GM21619 (cell line): Measurements from ENCODE around the gene ZNF345.

Source experiments
- ATAC-seq: cut with Tn5 transposase; IDR thresholded peaks from one replicate; pipeline ENCODE4 v1.9.1; 2021; ENCODE audit not compliant: unreplicated experiment

Gene ZNF345

DNA sequence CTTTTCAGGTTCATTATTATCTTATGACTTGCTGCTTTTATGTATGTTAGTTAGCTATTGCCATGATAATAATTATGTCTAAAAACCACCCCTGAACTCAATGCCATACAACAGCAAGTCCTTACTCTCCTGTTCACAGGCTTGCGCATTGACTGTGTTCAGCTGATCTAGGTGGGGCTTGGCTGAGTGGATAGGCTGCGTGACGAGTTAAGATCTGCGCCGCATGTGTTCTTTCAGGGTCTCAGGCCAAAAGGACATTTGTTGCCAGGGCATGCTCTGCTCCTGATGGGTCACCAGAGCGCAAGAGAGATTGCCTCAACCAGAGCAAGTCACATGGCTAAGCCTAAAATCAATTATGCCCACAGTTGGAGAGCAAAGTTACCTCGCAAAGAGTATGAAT, 66.3 kb downstream of the ZNF345 start:
- no peak for ATAC-seq

DNA sequence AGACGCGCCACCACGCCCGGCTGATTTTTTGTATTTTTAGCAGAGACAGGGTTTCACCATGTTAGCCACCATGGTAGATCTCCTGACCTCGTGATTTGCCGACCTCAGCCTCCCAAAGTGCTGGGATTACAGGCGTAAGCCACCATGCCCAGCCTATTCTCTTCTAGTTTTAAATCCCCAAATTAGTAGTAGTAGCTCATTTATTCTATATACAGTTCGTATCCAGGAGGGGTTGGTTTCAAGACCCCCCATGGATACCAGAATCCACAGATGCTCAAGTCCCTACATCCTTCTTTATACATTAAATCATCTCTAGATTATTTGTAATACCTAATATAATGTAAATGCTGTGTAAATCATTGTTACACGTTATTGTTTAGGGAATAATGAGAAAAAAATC, 67.4 kb downstream of the ZNF345 start:
- ATAC-seq: no peak
